ENCODE measurements around the gene FBXL15. TPM values are rescaled to one million over a fixed set of nuclear protein-coding genes. Genes with fewer than 3 reads are reported as not detected.
A peak's percentile ranks its signal among the peaks of the same experiment; 100 is the strongest.

FBXL15 gene
- total and polyA plus RNA-seq, 9 of the 15 experiments (the other 6 are each of a cell fraction or from before 2014, with no cell fraction given): 0.08 to 25.9 (median 3.5) TPM

DNA sequence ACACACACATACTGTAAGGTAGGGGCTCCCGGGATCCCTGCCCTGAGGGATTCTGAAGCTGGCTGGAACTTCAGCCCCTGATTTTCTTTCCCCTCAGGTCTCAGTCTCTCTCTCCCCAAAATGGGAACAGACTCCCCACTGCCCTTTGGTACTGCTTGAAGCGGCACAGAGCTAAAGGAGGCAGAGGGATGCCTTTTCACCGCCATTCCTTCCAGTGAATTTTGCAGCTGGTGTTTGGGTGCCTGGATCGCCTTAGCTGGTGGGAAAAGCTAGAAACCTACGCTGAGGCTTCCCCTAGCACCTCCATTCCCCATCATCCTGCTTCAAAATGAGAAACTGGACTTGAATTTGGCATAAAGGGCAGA is 14.5 kb downstream of the FBXL15 start:
- H3K27ac ChIP-seq (ENCODE audit: extremely low read depth, low read depth, low read length): peak overlapping the region; percentile 88
- H2AFZ ChIP-seq (ENCODE audit: low read depth, low read length): peak overlapping the region; percentile 69
- no peak for TF ChIP-seq CBX8 (IDR thresholded peaks at IDR 0.05; ENCODE audit: borderline replicate concordance, extremely low read depth, low read depth, low read length, poor library complexity, severe bottlenecking)
- TF ChIP-seq CTBP1 (IDR thresholded peaks at IDR 0.05; ENCODE audit: borderline replicate concordance): no peak
- no peak for TF ChIP-seq ZC3H11A (IDR thresholded peaks at IDR 0.05; ENCODE audit: low read depth, low read length)
- no peak for TF ChIP-seq NR2F6 (CRISPR knock-in tag; IDR thresholded peaks at IDR 0.05)
- peak; percentile 60 for TF ChIP-seq RBM25 (IDR thresholded peaks at IDR 0.05; ENCODE audit: low read depth, low read length, severe bottlenecking)
- TF ChIP-seq ZNF785 (CRISPR knock-in tag; IDR thresholded peaks at IDR 0.05): no peak
- no peak for TF ChIP-seq THRB (CRISPR knock-in tag; conservative IDR thresholded peaks at IDR 0.05)
- peak; percentile 8; the same call in 1 of the 2 replicates for TF ChIP-seq PHF8 (IDR thresholded peaks at IDR 0.05; ENCODE audit: borderline replicate concordance, low read length)
- TF ChIP-seq ADNP (tag; IDR thresholded peaks at IDR 0.05): 0 out of 2 replicates have a peak, but pooled peaks have one; percentile 33
- TF ChIP-seq BCOR (IDR thresholded peaks at IDR 0.05): peak; percentile 67
- TF ChIP-seq REST (IDR thresholded peaks at IDR 0.05; ENCODE audit: borderline replicate concordance): no peak
- TF ChIP-seq REST (CRISPR knock-in tag; IDR thresholded peaks at IDR 0.05; ENCODE audit: low read depth): no peak
- 0 out of 2 replicates have a peak, but pooled peaks have one; percentile 52 for TF ChIP-seq HDGF (IDR thresholded peaks at IDR 0.05)
- peak; percentile 49 to 59; a peak in 3 of 4 replicates for TF ChIP-seq KDM1A (IDR thresholded peaks at IDR 0.05)
- TF ChIP-seq ZNF347 (CRISPR knock-in tag; IDR thresholded peaks at IDR 0.05; ENCODE audit: low read depth): no peak

More for the DNA sequence above, 14.5 kb downstream of the FBXL15 start:
- Histone ChIP-seq H3K4me3 (peak overlapping the region; percentile 80), H3K9ac (ENCODE audit: insufficient read depth in 1 of 2, low read depth in 2 of 2, low read length in 2 of 2) (peak overlapping the region; percentile 66 to 82; a peak in 3 of 4 replicates), H3K79me2 (ENCODE audit: control insufficient read depth, insufficient read depth, low read length) (peaks cover 52% of the 10 kb centered on the region), H3K4me2 (ENCODE audit: insufficient read depth, low read length) (peak overlapping the region; percentile 90), H3K9me1 (ENCODE audit: control insufficient read depth, insufficient read depth, low read length) (no peaks in the 10 kb centered on the region), H3K9me3 (replicated peaks; ENCODE audit: control insufficient read depth, insufficient read depth, low read depth, low read length) (no peaks in the 10 kb centered on the region), H3K36me3 (ENCODE audit: control insufficient read depth, insufficient read depth, low read length) (peaks cover 16% of the 10 kb centered on the region; the same call in 2 of the 3 replicates), H3K27me3 (ENCODE audit: control insufficient read depth in 2 of 2, insufficient read depth in 2 of 2, low read length in 2 of 2) (no peaks in the 10 kb centered on the region), H4K20me1 (replicated peaks; ENCODE audit: control insufficient read depth, insufficient read depth, low read length) (peaks cover 4% of the 10 kb centered on the region), H3K4me1 (replicated peaks in 1 of 2; ENCODE audit: control insufficient read depth in 2 of 2, insufficient read depth in 2 of 2, low read length in 2 of 2) (peaks cover 27 to 45% of the 10 kb centered on the region in 2 experiments)
- WGBS (ENCODE audit: insufficient coverage, low coverage, missing lambda C conversion rate): 6% methylated on average over 5 of the region's 5 CpGs
- in situ Hi-C loops (cut with MboI): loop anchor here (25.0 kb wide), 1 partner anchor 598 kb away; the partner anchor contains the start of gene KCNIP2
- POLR2A ChIA-PET: interaction anchor here (0.8 to 3.3 kb wide), 6 partner anchors 9 to 71 kb away, joined by 4 to 34 read pairs (median 6); partner anchors contain the start of genes C10orf95 and FBXL15
- CTCF ChIA-PET (ENCODE audit: low intra/inter-chr PET ratio): no interaction called here
- ATAC-seq: no peak
- intact Hi-C loops (cut with micrococcal nuclease): no loop called here
- no peak for FAIRE-seq
- no peak for DNase-seq (ENCODE audit: extremely low read depth in 1 of 4, low spot score in 3 of 4)
- no TSS peak for BruUV-seq (replicated peaks)
